ENCODE data around the gene NKX1-2.
"Not testable (repeated sequence)": the region's sequence is repeated elsewhere in the genome, so short reads cannot be mapped to it uniquely, and the experiment has no call there.

The NKX1-2 gene

DNA sequence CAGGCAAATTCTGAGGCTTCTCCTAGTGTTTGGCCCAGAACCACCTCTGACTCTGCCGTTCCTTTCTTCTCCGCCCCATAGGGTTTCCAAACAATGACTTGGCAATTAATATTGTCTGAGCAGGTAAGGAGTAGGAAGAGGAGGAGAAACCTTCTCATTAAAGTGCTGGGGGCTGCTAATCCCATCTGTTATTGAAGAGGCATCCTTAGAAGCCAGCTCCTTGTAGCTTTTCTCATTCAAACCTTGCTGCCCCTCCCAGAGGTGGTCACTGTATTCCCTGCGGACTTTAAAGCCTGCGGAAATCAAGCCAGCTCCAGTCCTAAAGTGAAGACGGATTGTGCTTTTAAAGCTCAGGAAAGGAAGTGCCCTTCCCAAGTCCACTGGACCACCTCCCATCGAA, 1.4 kb upstream of the NKX1-2 start:
- TF ChIP-seq EZH2 (IDR thresholded peaks at IDR 0.05) (no peak), FOXP2 (optimal IDR thresholded peaks at IDR 0.05; ENCODE audit: control extremely low read depth, extremely low read length, insufficient read depth) (no peak), POLR2AphosphoS5 (IDR thresholded peaks at IDR 0.05; ENCODE audit: borderline replicate concordance, low read depth, low read length) (no peak)
- DNase-seq (ENCODE audit: low read depth, low spot score), result no peak
- no peaks in the 10 kb centered on the region for H3K36me3 ChIP-seq (ENCODE audit: insufficient read depth, low read length)
- no peak overlapping the region for H3K27ac ChIP-seq
- H3K4me3 ChIP-seq, result no peak overlapping the region
- H3K9me3 ChIP-seq (ENCODE audit: low read depth, low read length), result no peaks in the 10 kb centered on the region
- H3K9ac ChIP-seq (ENCODE audit: insufficient read length), result no peak overlapping the region

DNA sequence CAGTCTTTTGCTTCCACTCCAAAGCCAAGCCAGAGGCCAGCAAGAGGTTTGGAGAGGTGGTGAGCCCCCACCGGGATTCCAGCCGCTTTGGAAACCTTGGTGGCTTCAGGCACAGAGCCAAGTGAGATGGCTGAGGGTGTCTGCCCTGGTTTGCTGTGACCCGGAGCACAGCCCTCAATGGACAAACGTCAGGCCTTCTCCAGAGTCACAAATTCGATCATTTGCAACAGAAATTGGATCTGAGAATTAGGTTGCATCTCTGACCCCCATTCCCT, 885 bp upstream of the NKX1-2 start:
- no peak for TF ChIP-seq POLR2AphosphoS5 (IDR thresholded peaks at IDR 0.05; ENCODE audit: borderline replicate concordance, low read depth, low read length)
- no peak for TF ChIP-seq EZH2 (IDR thresholded peaks at IDR 0.05)
- no peak for TF ChIP-seq FOXP2 (optimal IDR thresholded peaks at IDR 0.05; ENCODE audit: control extremely low read depth, extremely low read length, insufficient read depth)
- no peak for DNase-seq (ENCODE audit: low read depth, low spot score)
- Histone ChIP-seq H3K36me3 (ENCODE audit: insufficient read depth, low read length) (no peaks in the 10 kb centered on the region), H3K27ac (no peak overlapping the region), H3K4me3 (no peak overlapping the region), H3K9me3 (ENCODE audit: low read depth, low read length) (no peaks in the 10 kb centered on the region), H3K9ac (ENCODE audit: insufficient read length) (no peak overlapping the region)

DNA sequence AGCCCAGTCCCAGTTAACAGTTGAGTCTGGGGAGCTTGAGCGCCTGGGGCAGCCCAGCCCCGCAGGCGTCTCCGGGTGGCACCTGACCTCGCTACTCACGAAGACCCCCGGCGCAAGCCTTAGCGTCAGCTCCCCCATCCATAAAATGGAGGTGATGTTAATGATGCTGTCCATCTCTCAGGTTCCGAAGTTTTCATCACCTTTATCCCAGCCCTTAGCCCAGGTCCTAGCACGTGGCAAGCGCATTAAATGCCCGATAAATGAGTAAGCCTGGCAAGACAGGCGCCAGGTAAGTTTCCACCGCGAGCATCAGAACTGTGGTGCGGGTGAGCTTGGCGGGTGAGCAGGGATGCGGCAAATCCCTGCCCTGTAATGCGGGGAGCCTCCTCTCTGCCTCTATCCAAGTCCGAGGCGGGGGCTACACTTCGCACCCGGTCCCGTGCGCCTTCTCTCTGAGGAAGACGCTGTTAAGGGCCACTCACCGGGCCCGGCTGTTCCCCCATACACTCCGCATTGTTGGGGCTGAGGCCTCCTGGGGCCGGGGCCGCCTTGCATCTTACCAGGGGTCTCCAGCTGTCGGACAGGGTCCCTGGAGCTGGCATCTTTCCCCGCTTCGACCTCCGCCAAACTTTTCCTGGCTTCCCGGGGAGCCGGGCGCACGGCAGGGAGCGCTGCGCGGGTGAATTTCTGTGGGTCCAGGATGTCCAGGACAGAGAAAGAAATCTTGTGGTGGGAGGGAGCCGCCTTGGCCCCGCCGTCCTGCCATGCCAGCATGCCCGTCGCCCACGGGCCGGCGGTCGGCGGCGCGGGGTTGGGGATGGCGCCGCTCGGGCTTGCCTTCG, 444 bp downstream of the NKX1-2 start:
- Histone ChIP-seq H3K27ac (no peak overlapping the region), H3K9me3 (ENCODE audit: low read depth, low read length) (no peaks in the 10 kb centered on the region), H3K4me3 (peak overlapping the region; percentile 54), H3K36me3 (ENCODE audit: insufficient read depth, low read length) (no peaks in the 10 kb centered on the region), H3K9ac (ENCODE audit: insufficient read length) (no peak overlapping the region)
- TF ChIP-seq FOXP2 (optimal IDR thresholded peaks at IDR 0.05; ENCODE audit: control extremely low read depth, extremely low read length, insufficient read depth), result no peak
- no peak for TF ChIP-seq POLR2AphosphoS5 (IDR thresholded peaks at IDR 0.05; ENCODE audit: borderline replicate concordance, low read depth, low read length)
- TF ChIP-seq EZH2 (IDR thresholded peaks at IDR 0.05), result no peak
- DNase-seq (ENCODE audit: low read depth, low spot score), result no peak

DNA sequence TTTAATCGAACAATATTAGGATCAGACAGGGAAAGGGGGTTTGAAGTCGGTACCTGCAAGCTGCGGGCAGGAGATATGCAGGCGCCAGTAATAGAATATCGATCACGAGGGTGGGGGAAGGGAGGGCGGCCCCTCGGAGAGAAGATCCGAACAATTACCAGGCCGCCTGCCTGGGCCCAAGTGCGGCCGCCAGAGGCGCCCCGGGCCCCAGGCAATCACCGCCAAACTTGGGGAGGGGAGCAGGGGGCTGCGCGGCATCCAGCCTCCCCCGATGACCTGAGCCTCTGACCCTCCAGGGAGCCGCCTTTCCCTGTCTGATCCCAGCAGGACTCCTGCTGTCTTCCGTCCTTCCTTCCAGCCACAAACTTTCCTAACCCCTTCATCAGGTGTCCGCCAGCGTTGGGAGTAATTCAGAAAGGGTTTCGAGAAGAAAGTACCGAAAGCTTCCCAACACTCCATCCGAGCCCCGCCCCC, 1.1 kb downstream of the NKX1-2 start:
- no peak overlapping the region for H3K27ac ChIP-seq
- H3K36me3 ChIP-seq (ENCODE audit: insufficient read depth, low read length), result no peaks in the 10 kb centered on the region
- H3K9ac ChIP-seq (ENCODE audit: insufficient read length), result no peak overlapping the region
- no peak overlapping the region for H3K4me3 ChIP-seq
- no peak for DNase-seq (ENCODE audit: low read depth, low spot score)
- TF ChIP-seq FOXP2 (optimal IDR thresholded peaks at IDR 0.05; ENCODE audit: control extremely low read depth, extremely low read length, insufficient read depth) (no peak), POLR2AphosphoS5 (IDR thresholded peaks at IDR 0.05; ENCODE audit: borderline replicate concordance, low read depth, low read length) (no peak), EZH2 (IDR thresholded peaks at IDR 0.05) (no peak)
- no peaks in the 10 kb centered on the region for H3K9me3 ChIP-seq (ENCODE audit: low read depth, low read length)

DNA sequence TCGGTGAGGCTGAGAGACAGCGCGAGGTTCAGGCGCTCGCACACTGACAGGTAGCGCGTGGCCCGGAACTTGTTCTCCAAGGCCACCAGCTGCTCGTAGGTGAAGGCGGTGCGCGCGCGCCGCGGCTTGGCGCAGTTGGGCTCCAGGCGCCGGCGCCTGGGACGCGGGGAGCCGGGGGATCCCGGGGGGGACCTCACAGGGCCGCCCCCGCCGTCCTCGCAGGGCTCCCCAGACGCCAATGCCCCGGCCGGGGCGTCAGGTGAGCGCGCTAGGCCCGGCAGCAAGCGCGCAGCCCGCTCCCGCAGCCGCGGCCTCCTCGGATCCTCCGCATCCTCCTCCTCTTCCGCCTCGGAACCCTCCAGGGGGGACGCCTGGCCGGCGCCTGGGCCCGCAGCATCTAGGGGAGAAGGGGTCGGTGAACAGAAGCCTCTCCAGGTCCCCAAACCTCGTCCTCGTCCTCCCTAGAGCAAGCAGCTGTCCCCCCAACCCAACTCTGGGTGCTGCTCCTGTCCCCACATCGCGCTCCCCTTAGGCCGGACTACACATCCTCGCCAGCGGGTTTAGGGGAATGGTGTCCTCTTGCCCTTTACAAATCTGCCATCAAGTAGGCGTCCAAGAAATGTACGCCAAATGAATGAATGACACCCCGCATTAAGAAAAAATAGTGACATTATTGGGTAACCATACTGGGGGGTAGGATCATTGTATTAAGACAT, 1.9 kb downstream of the NKX1-2 start:
- DNase-seq (ENCODE audit: low read depth, low spot score), result no peak
- TF ChIP-seq FOXP2 (optimal IDR thresholded peaks at IDR 0.05; ENCODE audit: control extremely low read depth, extremely low read length, insufficient read depth) (no peak), POLR2AphosphoS5 (IDR thresholded peaks at IDR 0.05; ENCODE audit: borderline replicate concordance, low read depth, low read length) (no peak), EZH2 (IDR thresholded peaks at IDR 0.05) (no peak)
- no peaks in the 10 kb centered on the region for H3K36me3 ChIP-seq (ENCODE audit: insufficient read depth, low read length)
- H3K9me3 ChIP-seq (ENCODE audit: low read depth, low read length), result no peaks in the 10 kb centered on the region
- no peak overlapping the region for H3K4me3 ChIP-seq
- H3K9ac ChIP-seq (ENCODE audit: insufficient read length), result no peak overlapping the region
- H3K27ac ChIP-seq, result no peak overlapping the region

DNA sequence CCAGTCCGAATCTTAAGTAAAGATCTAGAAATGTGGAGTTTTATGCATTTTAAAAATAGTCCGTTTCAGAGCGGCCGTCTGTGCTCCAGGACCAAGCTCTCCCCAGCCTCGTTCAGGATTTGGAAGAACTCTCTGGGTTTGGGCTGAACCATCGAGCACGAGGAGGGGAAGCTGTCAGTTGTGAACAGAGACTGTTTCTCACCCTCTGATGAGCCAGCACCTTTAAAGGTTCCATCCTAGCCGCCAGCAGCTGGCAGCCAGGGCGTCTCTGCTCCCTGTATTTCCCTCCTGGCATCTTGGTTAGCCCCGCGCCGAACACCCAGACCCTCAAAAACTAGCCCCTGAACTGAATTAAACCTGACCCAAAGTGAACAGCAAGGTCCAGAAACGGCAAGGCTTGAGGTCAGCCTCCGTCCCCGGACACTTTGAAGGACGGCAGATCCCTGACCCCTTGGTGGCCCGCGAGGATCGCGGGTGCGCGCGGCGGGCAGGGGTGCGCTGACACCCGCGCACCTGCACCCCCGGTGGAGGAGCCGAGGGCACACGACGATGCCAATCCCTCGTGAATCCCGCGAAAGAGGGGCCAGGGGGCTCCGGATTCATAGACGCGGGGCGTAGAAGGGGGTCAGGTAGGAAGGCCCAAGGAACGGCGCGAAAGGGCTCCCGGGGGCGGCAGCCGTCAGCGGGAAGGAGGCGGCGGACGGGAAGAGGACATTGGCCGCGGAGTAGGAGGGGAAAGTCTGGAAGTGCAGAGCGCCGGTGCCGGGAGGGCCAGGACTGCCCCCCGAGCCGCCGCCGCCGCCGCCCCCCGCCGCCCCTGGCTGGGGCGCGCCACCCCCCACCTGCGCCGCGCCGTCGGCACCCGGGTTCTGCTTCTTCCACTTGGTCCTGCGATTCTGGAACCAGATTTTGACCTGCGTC, 2.7 kb downstream of the NKX1-2 start:
- no peak for DNase-seq (ENCODE audit: low read depth, low spot score)
- H3K9ac ChIP-seq (ENCODE audit: insufficient read length), result no peak overlapping the region
- H3K4me3 ChIP-seq, result no peak overlapping the region
- no peak overlapping the region for H3K27ac ChIP-seq
- H3K9me3 ChIP-seq (ENCODE audit: low read depth, low read length), result no peaks in the 10 kb centered on the region
- no peaks in the 10 kb centered on the region for H3K36me3 ChIP-seq (ENCODE audit: insufficient read depth, low read length)
- TF ChIP-seq FOXP2 (optimal IDR thresholded peaks at IDR 0.05; ENCODE audit: control extremely low read depth, extremely low read length, insufficient read depth), result no peak
- no peak for TF ChIP-seq EZH2 (IDR thresholded peaks at IDR 0.05)
- no peak for TF ChIP-seq POLR2AphosphoS5 (IDR thresholded peaks at IDR 0.05; ENCODE audit: borderline replicate concordance, low read depth, low read length)

DNA sequence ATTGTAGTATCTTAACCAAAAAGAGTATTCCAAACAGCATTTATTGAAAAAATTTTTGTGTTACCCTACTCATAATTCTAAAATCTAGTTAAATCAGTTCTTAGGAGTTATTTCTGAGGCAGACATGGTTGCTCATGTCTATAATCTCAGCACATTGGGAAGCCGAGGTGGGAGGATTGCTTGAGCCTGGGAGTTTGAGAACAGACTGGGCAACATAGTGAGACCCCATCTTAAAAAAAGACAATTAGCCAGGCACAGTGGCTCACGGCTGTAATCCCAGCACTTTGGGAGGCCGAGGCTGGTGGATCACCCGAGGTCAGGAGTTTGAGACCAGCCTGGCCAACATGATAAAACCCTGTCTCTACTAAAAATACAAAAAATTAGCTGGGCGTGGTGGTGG, 8.1 kb downstream of the NKX1-2 start:
- H3K27ac ChIP-seq; H3K36me3 ChIP-seq (ENCODE audit: insufficient read depth, low read length); H3K9me3 ChIP-seq (ENCODE audit: low read depth, low read length); H3K9ac ChIP-seq (ENCODE audit: insufficient read length); H3K4me3 ChIP-seq; DNase-seq (ENCODE audit: low read depth, low spot score): not testable (repeated sequence)

DNA sequence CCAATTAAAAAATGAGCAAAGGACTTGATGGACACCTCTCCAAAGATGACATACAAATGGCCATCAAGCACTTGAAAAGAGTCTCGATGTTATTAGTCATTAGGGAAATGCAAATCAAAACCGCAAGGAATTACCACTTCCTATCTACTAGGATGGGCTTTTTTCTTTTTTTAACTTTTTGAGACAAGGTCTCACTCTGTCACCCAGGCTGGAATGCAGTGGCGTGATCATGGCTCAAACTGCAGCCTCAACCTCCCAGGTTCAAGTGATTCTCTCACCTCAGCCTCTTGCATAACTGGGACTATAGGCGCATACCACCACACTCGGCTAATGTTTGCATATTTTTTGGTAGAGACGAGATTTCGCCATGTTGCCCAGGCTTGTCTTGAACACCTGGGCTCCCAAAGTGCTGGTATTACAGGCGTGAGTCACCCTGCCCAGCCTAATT, 13.6 kb downstream of the NKX1-2 start:
- no peak for DNase-seq (ENCODE audit: low read depth, low spot score)
- H3K9me3 ChIP-seq (ENCODE audit: low read depth, low read length), result no peaks in the 10 kb centered on the region
- H3K4me3 ChIP-seq, result no peak overlapping the region
- no peak overlapping the region for H3K27ac ChIP-seq
- TF ChIP-seq FOXP2 (optimal IDR thresholded peaks at IDR 0.05; ENCODE audit: control extremely low read depth, extremely low read length, insufficient read depth), result no peak
- no peak for TF ChIP-seq POLR2AphosphoS5 (IDR thresholded peaks at IDR 0.05; ENCODE audit: borderline replicate concordance, low read depth, low read length)
- TF ChIP-seq EZH2 (IDR thresholded peaks at IDR 0.05), result no peak
- no peaks in the 10 kb centered on the region for H3K36me3 ChIP-seq (ENCODE audit: insufficient read depth, low read length)
- no peak overlapping the region for H3K9ac ChIP-seq (ENCODE audit: insufficient read length)

DNA sequence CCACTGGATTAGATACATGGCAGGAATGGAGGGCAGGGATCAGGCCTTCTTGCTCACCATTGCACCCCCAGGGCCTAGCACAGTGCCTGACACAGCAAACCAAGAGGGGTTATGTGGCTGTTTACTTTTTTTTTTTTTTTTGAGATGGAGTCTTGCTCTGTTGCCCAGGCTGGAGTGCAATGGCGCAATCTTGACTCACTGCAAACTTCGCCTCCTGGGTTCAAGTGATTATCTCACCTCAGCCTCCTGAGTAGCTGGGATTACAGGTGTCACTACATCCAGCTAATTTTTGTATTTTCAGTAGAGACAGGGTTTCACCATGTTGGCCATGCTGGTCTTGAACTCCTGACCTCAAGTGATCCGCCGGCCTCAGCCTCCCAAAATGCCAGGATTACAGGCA, 14.2 kb downstream of the NKX1-2 start:
- not testable (repeated sequence) for H3K9ac ChIP-seq (ENCODE audit: insufficient read length); H3K9me3 ChIP-seq (ENCODE audit: low read depth, low read length); H3K4me3 ChIP-seq; H3K36me3 ChIP-seq (ENCODE audit: insufficient read depth, low read length); DNase-seq (ENCODE audit: low read depth, low spot score); H3K27ac ChIP-seq

All from SK-N-MC (cell line).